ENCODE data around the gene CTCFL.

CTCFL gene

GRCh38 chr20:57459897-57460296, 65.0 kb downstream of the CTCFL start:
- DNase-seq, result no peak

DNA sequence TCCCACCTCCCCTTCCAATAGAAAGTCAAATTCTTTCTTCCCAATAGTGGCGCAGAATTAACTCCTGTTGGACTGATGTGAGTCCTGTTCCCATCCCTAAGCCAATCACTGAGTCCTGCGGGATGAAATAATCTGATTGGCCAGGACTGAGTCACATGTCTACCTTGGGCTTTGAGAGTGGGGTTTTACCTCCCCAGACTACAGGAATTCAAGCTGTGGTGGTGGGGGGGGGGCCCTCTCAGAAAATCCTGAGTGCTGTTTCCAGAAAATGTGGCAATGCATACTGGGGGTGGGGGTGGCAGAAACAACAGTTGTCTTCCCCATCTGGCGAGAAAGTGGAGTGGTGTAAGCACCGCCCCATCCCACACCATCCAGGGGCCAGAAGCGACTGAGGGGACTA, 65.7 kb downstream of the CTCFL start:
- DNase-seq, result no peak

DNA sequence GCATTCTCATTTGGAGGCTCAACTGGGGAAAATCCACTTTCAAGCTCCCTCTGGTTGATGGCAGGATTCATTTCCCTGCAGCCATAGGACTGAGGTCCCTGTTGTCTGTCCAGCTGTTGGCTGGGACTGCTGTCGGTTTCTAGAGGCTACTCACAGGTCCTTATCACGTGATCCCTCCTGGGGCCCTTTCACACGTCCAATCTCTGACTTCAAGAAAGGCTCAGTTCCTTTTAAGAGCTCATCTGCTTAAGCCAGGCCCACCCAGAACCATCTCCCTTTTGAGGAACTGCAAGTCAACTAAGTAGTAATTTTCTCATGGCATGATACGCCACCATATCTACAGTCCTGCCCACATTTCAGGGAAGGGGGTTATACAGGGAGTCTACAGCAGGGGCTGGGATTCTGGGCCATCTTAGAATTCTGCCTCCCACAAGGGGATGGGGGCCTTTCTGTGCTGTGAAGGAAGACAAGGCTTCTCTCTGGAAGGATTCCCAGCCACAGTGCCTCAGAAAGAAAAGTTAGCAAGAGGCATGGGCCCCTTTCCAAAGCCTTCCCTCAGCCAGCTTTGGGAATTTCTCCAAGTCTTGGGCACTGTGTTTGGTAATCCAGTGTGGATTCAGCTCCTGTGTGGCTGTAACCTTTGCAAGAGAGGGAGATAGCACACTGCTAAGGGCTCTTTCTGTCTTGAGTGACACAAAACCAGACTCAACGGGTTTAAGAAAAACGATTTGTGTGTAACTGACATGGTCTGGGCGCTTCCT, 66.4 kb downstream of the CTCFL start:
- no peak for DNase-seq

DNA sequence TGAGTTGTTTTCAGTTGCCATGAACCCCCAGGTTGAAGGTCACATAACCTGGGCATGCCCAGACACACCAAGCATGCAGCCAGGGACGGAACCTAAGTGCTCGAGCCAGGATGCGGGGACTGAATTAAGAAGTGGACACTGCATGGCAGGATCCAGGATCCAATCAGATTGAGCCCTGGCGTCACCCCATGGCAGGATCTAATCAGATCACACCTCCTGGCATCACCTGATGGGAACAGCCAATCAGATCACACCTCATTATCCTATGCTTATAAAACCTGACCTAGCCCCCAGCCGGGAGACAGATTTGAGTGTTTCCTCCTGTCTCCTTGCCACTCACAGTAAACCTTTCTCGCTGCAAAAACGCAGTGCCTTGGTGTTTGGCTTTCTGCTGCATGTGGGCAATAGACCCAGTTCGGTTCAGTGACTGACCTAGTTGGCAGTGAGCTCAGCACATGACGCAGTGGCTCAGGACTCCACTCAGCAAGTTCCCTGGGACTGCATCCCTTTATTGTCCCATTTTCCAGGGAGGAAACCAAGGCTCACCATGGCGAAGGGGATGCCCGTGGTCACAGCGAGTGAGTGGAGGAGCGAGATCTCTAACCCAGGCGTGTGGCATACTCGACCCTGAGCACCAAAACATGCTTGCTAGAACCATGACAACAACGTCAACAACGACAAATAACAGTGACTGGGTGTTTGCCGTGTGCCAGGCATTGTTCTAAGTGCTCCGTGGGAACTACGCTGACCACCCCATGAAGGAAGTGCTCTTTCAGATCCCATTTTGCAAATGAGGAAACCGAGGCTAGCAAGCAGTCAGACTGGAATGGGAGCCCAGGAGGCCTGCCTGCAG, 67.5 kb downstream of the CTCFL start:
- no peak for DNase-seq

DNA sequence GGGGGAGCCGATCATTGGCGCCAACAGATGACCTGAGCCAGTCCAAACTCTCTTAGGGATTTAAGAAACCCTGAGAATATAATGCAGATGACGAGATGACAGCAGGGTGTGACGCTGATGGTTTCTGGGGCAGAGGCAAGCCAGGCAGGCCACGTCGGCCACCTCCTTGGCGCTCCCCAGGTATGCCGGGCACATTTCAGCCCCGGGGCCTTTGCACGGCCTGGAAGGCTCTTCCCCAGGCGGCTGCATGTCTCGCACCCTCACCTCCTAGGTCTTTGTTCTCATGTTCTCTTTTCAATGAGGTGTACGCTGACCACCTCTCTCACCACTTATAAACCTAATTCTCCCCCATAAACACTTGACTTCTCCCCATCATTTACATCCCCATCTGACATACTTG, 68.8 kb downstream of the CTCFL start:
- DNase-seq, result no peak

- DNase-seq, result no peak
These were observed 69.6 kb downstream of the CTCFL start for GRCh38 chr20:57455386-57455785.

GRCh38 chr20:57451795-57452661, 72.9 kb downstream of the CTCFL start:
- no peak for DNase-seq

DNA sequence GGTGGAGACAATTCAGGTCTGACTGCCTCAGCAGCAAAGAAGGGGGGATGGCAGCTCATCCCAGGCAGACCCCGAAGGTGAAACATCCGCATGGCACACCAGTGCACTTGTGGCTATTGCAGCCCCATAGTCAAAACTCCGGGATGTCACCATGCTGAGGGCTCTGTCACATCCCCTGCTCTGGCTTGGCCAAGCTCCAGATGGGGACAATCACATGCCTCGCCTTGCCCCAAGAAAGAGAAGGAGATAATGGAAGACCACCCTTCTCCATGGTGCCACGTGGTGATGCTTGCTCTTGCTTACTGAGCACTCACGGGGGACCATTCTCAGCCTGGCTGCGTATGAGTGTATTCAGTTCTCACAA, 73.5 kb downstream of the CTCFL start:
- no peak for DNase-seq

DNA sequence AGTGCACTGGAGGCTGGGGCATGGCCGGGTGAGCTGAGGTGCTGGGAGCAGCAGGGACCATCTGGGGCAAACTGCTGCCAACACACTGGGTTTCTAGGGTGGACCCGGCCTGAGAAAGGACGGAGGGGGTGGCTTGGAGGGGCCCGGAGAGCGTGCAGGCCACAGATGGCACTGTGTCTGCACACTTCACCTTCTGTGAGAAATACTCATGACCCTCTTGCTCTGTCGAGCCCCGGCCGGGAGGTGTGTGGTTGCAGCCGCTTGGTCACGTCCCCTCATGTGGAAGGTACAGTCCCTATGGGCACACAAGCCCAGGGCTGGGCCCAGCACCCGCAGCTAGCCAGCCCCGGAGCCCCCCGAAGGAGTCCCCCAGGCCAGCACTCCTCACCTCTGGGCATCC, 74.0 kb downstream of the CTCFL start:
- DNase-seq, result no peak

- DNase-seq, result no peak
These were observed 74.5 kb downstream of the CTCFL start for GRCh38 chr20:57450419-57450818.

- DNase-seq, result no peak
These were observed 75.3 kb downstream of the CTCFL start for GRCh38 chr20:57449398-57450354.

- no peak for DNase-seq
These were observed 76.1 kb downstream of the CTCFL start for GRCh38 chr20:57448764-57449354.

All from activated T-cell treated with anti-CD3 and anti-CD28 coated beads, Interleukin-2, amount 50 U/mL, for 1 hour (primary cell).